H9 (cell line): Measurements from ENCODE around the gene EIF3F. TPM values are rescaled to one million over a fixed set of nuclear protein-coding genes. Genes with fewer than 3 reads are reported as not detected.

ENCODE experiments used
- DNase-seq: peaks from one replicate; pipeline ENCODE4 v3.0.0-alpha.2; 2017
- H2AFZ ChIP-seq: one replicate; pipeline ENCODE4 v1.6.1; 2013; ENCODE audit warnings: mild to moderate bottlenecking, low read length, control low read depth, moderate library complexity
- H2AK5ac ChIP-seq: 2 replicates; pipeline ENCODE4 v1.6.1; 2013; ENCODE audit warnings: low read length, control low read depth, mixed read lengths; ENCODE audit not compliant: insufficient read length
- H2BK120ac ChIP-seq: one replicate; pipeline ENCODE4 v1.6.1; 2013; ENCODE audit warnings: low read depth, mild to moderate bottlenecking, low read length, control low read depth, inconsistent platforms; ENCODE audit not compliant: poor library complexity, severe bottlenecking
- H2BK12ac ChIP-seq: 2 replicates; pipeline ENCODE4 v1.6.1; 2013; ENCODE audit warnings: low read length, control low read depth, mixed read lengths, low read depth; ENCODE audit not compliant: insufficient read length
- H2BK15ac ChIP-seq: 2 replicates; pipeline ENCODE4 v1.6.1; 2013; ENCODE audit warnings: low read depth, low read length, control low read depth
- H2BK20ac ChIP-seq: one replicate; pipeline ENCODE4 v1.6.1; 2013; ENCODE audit warnings: low read depth, mild to moderate bottlenecking, low read length, control low read depth, inconsistent platforms; ENCODE audit not compliant: poor library complexity, severe bottlenecking
- H2BK5ac ChIP-seq: 2 replicates; pipeline ENCODE4 v1.6.1; 2013; ENCODE audit warnings: low read length, control low read depth, mixed read lengths; ENCODE audit not compliant: insufficient read length
- H3K14ac ChIP-seq: 2 replicates; pipeline ENCODE4 v1.6.1; 2013; ENCODE audit warnings: low read length, control low read depth; ENCODE audit not compliant: insufficient read depth
- H3K18ac ChIP-seq: 2 replicates; pipeline ENCODE4 v1.6.1; 2013; ENCODE audit warnings: low read depth, mild to moderate bottlenecking, mixed read lengths, low read length, control low read depth; ENCODE audit not compliant: insufficient read length
- H3K23ac ChIP-seq: 2 replicates; pipeline ENCODE4 v1.6.1; 2013; ENCODE audit warnings: low read length, control low read depth, mixed read lengths, low read depth; ENCODE audit not compliant: insufficient read length
- H3K23me2 ChIP-seq: 2 replicates; pipeline ENCODE4 v1.6.1; 2013; ENCODE audit warnings: low read depth, mild to moderate bottlenecking, mixed read lengths, low read length, control low read depth; ENCODE audit not compliant: insufficient read length, poor library complexity, severe bottlenecking
- H3K27ac ChIP-seq: 2 replicates; pipeline ENCODE4 v1.5.1; 2013; ENCODE audit warnings: low read length, control low read depth, mixed read lengths, low read depth; ENCODE audit not compliant: insufficient read length
- H3K27me3 ChIP-seq: 2 replicates; pipeline ENCODE4 v1.6.1; 2013; ENCODE audit warnings: low read length, control low read depth, inconsistent platforms; ENCODE audit not compliant: insufficient read depth
- H3K4ac ChIP-seq: 2 replicates; pipeline ENCODE4 v1.6.1; 2013; ENCODE audit warnings: low read depth, mild to moderate bottlenecking, control low read depth, inconsistent platforms, low read length, moderate library complexity
- H3K4me1 ChIP-seq: 2 replicates; pipeline ENCODE4 v1.6.1; 2013; ENCODE audit warnings: low read length, control low read depth, inconsistent platforms; ENCODE audit not compliant: insufficient read depth
- H3K4me2 ChIP-seq: 2 replicates; pipeline ENCODE4 v1.6.1; 2013; ENCODE audit warnings: low read length, control low read depth, mixed read lengths; ENCODE audit not compliant: insufficient read length, insufficient read depth
- H3K56ac ChIP-seq: 2 replicates; pipeline ENCODE4 v1.6.1; 2013; ENCODE audit warnings: low read depth, mild to moderate bottlenecking, mixed read lengths, low read length, control low read depth; ENCODE audit not compliant: insufficient read length
- H3K79me1 ChIP-seq: 2 replicates; pipeline ENCODE4 v1.6.1; 2013; ENCODE audit warnings: low read depth, mild to moderate bottlenecking, moderate library complexity, low read length, control low read depth, inconsistent platforms; ENCODE audit not compliant: insufficient read depth, poor library complexity, severe bottlenecking
- H3K79me2 ChIP-seq: 2 replicates; pipeline ENCODE4 v1.6.1; 2013; ENCODE audit warnings: low read length, control low read depth, inconsistent platforms; ENCODE audit not compliant: insufficient read depth
- H3K9ac ChIP-seq: 2 replicates; pipeline ENCODE4 v1.6.1; 2013; ENCODE audit warnings: low read length, control low read depth, mixed read lengths; ENCODE audit not compliant: insufficient read length; ENCODE audit errors: extremely low read depth
- H3K9me3 ChIP-seq: one replicate; pipeline ENCODE4 v1.6.1; 2013; ENCODE audit warnings: low read depth, low read length, inconsistent platforms; ENCODE audit not compliant: control insufficient read depth
- H3T11ph ChIP-seq: one replicate; pipeline ENCODE4 v1.6.1; 2013; ENCODE audit warnings: mild to moderate bottlenecking, low read length, control low read depth, inconsistent platforms
- H4K20me1 ChIP-seq: one replicate; pipeline ENCODE4 v1.6.1; 2013; ENCODE audit not compliant: control insufficient read depth, insufficient read length, insufficient read depth
- H4K5ac ChIP-seq: 2 replicates; pipeline ENCODE4 v1.6.1; 2013; ENCODE audit warnings: low read depth, mild to moderate bottlenecking, mixed read lengths, low read length, control low read depth; ENCODE audit not compliant: insufficient read length
- H4K8ac ChIP-seq: replicated peaks from 2 replicates; pipeline ENCODE4 v1.6.1; 2013; ENCODE audit warnings: low read length, control low read depth, mixed read lengths, low read depth; ENCODE audit not compliant: insufficient read length
- H4K91ac ChIP-seq: 2 replicates; pipeline ENCODE4 v1.6.1; 2013; ENCODE audit warnings: low read depth, mild to moderate bottlenecking, moderate library complexity, mixed read lengths, low read length, control low read depth; ENCODE audit not compliant: insufficient read length
- H3K27ac Mint-ChIP-seq, 3 experiments: 2 replicates in 2 of 3; 3 replicates in 1 of 3; pipeline ENCODE4 v1.8.0; 2020 to 2021; ENCODE audit warnings: mixed read lengths in 3 of 3, mild to moderate bottlenecking in 1 of 3, moderate library complexity in 1 of 3
- H3K27me3 Mint-ChIP-seq: 2 replicates; pipeline ENCODE4 v1.8.0; 2021; ENCODE audit warnings: low read depth, mild to moderate bottlenecking, moderate library complexity, mixed read lengths
- H3K36me3 Mint-ChIP-seq, 3 experiments: 2 replicates in 2 of 3; 3 replicates in 1 of 3; pipeline ENCODE4 v1.8.0; 2020 to 2021; ENCODE audit warnings: low read depth in 3 of 3, mixed read lengths in 3 of 3; ENCODE audit not compliant: insufficient read depth in 1 of 3
- H3K4me1 Mint-ChIP-seq, 2 experiments: 2 replicates each; pipeline ENCODE4 v1.8.0; 2020; ENCODE audit warnings: mixed read lengths in 2 of 2
- H3K4me3 Mint-ChIP-seq, 2 experiments: 2 replicates in 1 of 2; 3 replicates in 1 of 2; pipeline ENCODE4 v1.8.0; 2020 to 2021; ENCODE audit warnings: mild to moderate bottlenecking in 2 of 2, mixed read lengths in 2 of 2, moderate library complexity in 1 of 2
- H3K9me3 Mint-ChIP-seq, 2 experiments: 2 replicates in 1 of 2; 3 replicates in 1 of 2; pipeline ENCODE4 v1.8.0; 2020; ENCODE audit warnings: mild to moderate bottlenecking in 2 of 2, mixed read lengths in 2 of 2, moderate library complexity in 1 of 2
- WGBS: extraction: QIAGEN DNeasy Blood & Tissue Kit; methylation state at CpG from one replicate; pipeline ENCODE4 v1.1.7; 2013; ENCODE audit warnings: missing lambda C conversion rate, low lambda C conversion rate, mixed read lengths; ENCODE audit not compliant: insufficient read length; ENCODE audit errors: extremely low coverage; 5-methylcytosine and 5-hydroxymethylcytosine counted together
- total RNA-seq: library from RNA; stranded (reverse); gene quantifications from 2 replicates; pipeline ENCODE4 v1.2.1, GENCODE V29; 2021
- TF ChIP-seq, protein P1 (sequence below): fragments of 200-600 bp; sonication (generic); conservative IDR thresholded peaks from 3 replicates; pipeline ENCODE4 v1.8.0; 2021; ENCODE audit warnings: antibody characterized with exemption, mild to moderate bottlenecking

Gene EIF3F
- total RNA-seq, 1 experiment from 2014 or later = 348 TPM

- no peaks in the 10 kb centered on the region for H3K4me1 Mint-ChIP-seq
- Histone ChIP-seq H3K56ac (no peak overlapping the region), H3T11ph (no peak overlapping the region), H4K8ac (no peak overlapping the region), H3K9me3 (no peaks in the 10 kb centered on the region), H4K91ac (no peak overlapping the region), H2BK20ac (no peak overlapping the region), H3K14ac (no peak overlapping the region), H2BK12ac (no peak overlapping the region), H3K23me2 (no peaks in the 10 kb centered on the region), H3K79me2 (no peaks in the 10 kb centered on the region), H2AFZ (no peak overlapping the region), H3K23ac (no peak overlapping the region), H2AK5ac (no peak overlapping the region), H3K27ac (no peak overlapping the region), H3K4me2 (no peak overlapping the region), H3K18ac (no peak overlapping the region), H3K4me1 (no peaks in the 10 kb centered on the region), H3K9ac (no peak overlapping the region), H4K20me1 (no peaks in the 10 kb centered on the region), H2BK15ac (no peak overlapping the region), H2BK5ac (no peak overlapping the region), H3K4ac (no peak overlapping the region), H3K79me1 (no peaks in the 10 kb centered on the region), H2BK120ac (no peak overlapping the region), H4K5ac (no peak overlapping the region), H3K27me3 (no peaks in the 10 kb centered on the region)
- no peaks in the 10 kb centered on the region for H3K9me3 Mint-ChIP-seq
- peaks cover 0 to 9% (median 4%) of the 10 kb centered on the region in 3 experiments; a peak in 6 of 7 replicates for H3K36me3 Mint-ChIP-seq
- H3K4me3 Mint-ChIP-seq = no peak overlapping the region
- no peak for DNase-seq
- H3K27me3 Mint-ChIP-seq = peaks cover 1% of the 10 kb centered on the region; the same call in 1 of the 2 replicates
- H3K27ac Mint-ChIP-seq = no peak overlapping the region
- no CpG with 5 or more reads among the region's 7 CpGs for WGBS
- TF ChIP-seq, protein P1, sequence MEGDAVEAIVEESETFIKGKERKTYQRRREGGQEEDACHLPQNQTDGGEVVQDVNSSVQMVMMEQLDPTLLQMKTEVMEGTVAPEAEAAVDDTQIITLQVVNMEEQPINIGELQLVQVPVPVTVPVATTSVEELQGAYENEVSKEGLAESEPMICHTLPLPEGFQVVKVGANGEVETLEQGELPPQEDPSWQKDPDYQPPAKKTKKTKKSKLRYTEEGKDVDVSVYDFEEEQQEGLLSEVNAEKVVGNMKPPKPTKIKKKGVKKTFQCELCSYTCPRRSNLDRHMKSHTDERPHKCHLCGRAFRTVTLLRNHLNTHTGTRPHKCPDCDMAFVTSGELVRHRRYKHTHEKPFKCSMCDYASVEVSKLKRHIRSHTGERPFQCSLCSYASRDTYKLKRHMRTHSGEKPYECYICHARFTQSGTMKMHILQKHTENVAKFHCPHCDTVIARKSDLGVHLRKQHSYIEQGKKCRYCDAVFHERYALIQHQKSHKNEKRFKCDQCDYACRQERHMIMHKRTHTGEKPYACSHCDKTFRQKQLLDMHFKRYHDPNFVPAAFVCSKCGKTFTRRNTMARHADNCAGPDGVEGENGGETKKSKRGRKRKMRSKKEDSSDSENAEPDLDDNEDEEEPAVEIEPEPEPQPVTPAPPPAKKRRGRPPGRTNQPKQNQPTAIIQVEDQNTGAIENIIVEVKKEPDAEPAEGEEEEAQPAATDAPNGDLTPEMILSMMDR = no peak
Observed at GRCh38 chr11:8003187-8003586, 16.1 kb downstream of the EIF3F start.
